H9 (cell line): ENCODE results near the gene CDH26. TPM values are rescaled to one million over a fixed set of nuclear protein-coding genes. Genes with fewer than 3 reads are reported as not detected.

Source experiments
- DNase-seq: peaks from one replicate; pipeline ENCODE4 v3.0.0-alpha.2; 2017
- H2AFZ ChIP-seq: one replicate; pipeline ENCODE4 v1.6.1; 2013; ENCODE audit warnings: mild to moderate bottlenecking, low read length, control low read depth, moderate library complexity
- H2AK5ac ChIP-seq: 2 replicates; pipeline ENCODE4 v1.6.1; 2013; ENCODE audit warnings: low read length, control low read depth, mixed read lengths; ENCODE audit not compliant: insufficient read length
- H2BK120ac ChIP-seq: one replicate; pipeline ENCODE4 v1.6.1; 2013; ENCODE audit warnings: low read depth, mild to moderate bottlenecking, low read length, control low read depth, inconsistent platforms; ENCODE audit not compliant: poor library complexity, severe bottlenecking
- H2BK12ac ChIP-seq: 2 replicates; pipeline ENCODE4 v1.6.1; 2013; ENCODE audit warnings: low read length, control low read depth, mixed read lengths, low read depth; ENCODE audit not compliant: insufficient read length
- H2BK15ac ChIP-seq: 2 replicates; pipeline ENCODE4 v1.6.1; 2013; ENCODE audit warnings: low read depth, low read length, control low read depth
- H2BK20ac ChIP-seq: one replicate; pipeline ENCODE4 v1.6.1; 2013; ENCODE audit warnings: low read depth, mild to moderate bottlenecking, low read length, control low read depth, inconsistent platforms; ENCODE audit not compliant: poor library complexity, severe bottlenecking
- H2BK5ac ChIP-seq: 2 replicates; pipeline ENCODE4 v1.6.1; 2013; ENCODE audit warnings: low read length, control low read depth, mixed read lengths; ENCODE audit not compliant: insufficient read length
- H3K14ac ChIP-seq: 2 replicates; pipeline ENCODE4 v1.6.1; 2013; ENCODE audit warnings: low read length, control low read depth; ENCODE audit not compliant: insufficient read depth
- H3K18ac ChIP-seq: 2 replicates; pipeline ENCODE4 v1.6.1; 2013; ENCODE audit warnings: low read depth, mild to moderate bottlenecking, mixed read lengths, low read length, control low read depth; ENCODE audit not compliant: insufficient read length
- H3K23ac ChIP-seq: 2 replicates; pipeline ENCODE4 v1.6.1; 2013; ENCODE audit warnings: low read length, control low read depth, mixed read lengths, low read depth; ENCODE audit not compliant: insufficient read length
- H3K23me2 ChIP-seq: 2 replicates; pipeline ENCODE4 v1.6.1; 2013; ENCODE audit warnings: low read depth, mild to moderate bottlenecking, mixed read lengths, low read length, control low read depth; ENCODE audit not compliant: insufficient read length, poor library complexity, severe bottlenecking
- H3K27ac ChIP-seq: 2 replicates; pipeline ENCODE4 v1.5.1; 2013; ENCODE audit warnings: low read length, control low read depth, mixed read lengths, low read depth; ENCODE audit not compliant: insufficient read length
- H3K27me3 ChIP-seq: 2 replicates; pipeline ENCODE4 v1.6.1; 2013; ENCODE audit warnings: low read length, control low read depth, inconsistent platforms; ENCODE audit not compliant: insufficient read depth
- H3K4ac ChIP-seq: 2 replicates; pipeline ENCODE4 v1.6.1; 2013; ENCODE audit warnings: low read depth, mild to moderate bottlenecking, control low read depth, inconsistent platforms, low read length, moderate library complexity
- H3K4me1 ChIP-seq: 2 replicates; pipeline ENCODE4 v1.6.1; 2013; ENCODE audit warnings: low read length, control low read depth, inconsistent platforms; ENCODE audit not compliant: insufficient read depth
- H3K4me2 ChIP-seq: 2 replicates; pipeline ENCODE4 v1.6.1; 2013; ENCODE audit warnings: low read length, control low read depth, mixed read lengths; ENCODE audit not compliant: insufficient read length, insufficient read depth
- H3K56ac ChIP-seq: 2 replicates; pipeline ENCODE4 v1.6.1; 2013; ENCODE audit warnings: low read depth, mild to moderate bottlenecking, mixed read lengths, low read length, control low read depth; ENCODE audit not compliant: insufficient read length
- H3K79me1 ChIP-seq: 2 replicates; pipeline ENCODE4 v1.6.1; 2013; ENCODE audit warnings: low read depth, mild to moderate bottlenecking, moderate library complexity, low read length, control low read depth, inconsistent platforms; ENCODE audit not compliant: insufficient read depth, poor library complexity, severe bottlenecking
- H3K79me2 ChIP-seq: 2 replicates; pipeline ENCODE4 v1.6.1; 2013; ENCODE audit warnings: low read length, control low read depth, inconsistent platforms; ENCODE audit not compliant: insufficient read depth
- H3K9ac ChIP-seq: 2 replicates; pipeline ENCODE4 v1.6.1; 2013; ENCODE audit warnings: low read length, control low read depth, mixed read lengths; ENCODE audit not compliant: insufficient read length; ENCODE audit errors: extremely low read depth
- H3K9me3 ChIP-seq: one replicate; pipeline ENCODE4 v1.6.1; 2013; ENCODE audit warnings: low read depth, low read length, inconsistent platforms; ENCODE audit not compliant: control insufficient read depth
- H3T11ph ChIP-seq: one replicate; pipeline ENCODE4 v1.6.1; 2013; ENCODE audit warnings: mild to moderate bottlenecking, low read length, control low read depth, inconsistent platforms
- H4K20me1 ChIP-seq: one replicate; pipeline ENCODE4 v1.6.1; 2013; ENCODE audit not compliant: control insufficient read depth, insufficient read length, insufficient read depth
- H4K5ac ChIP-seq: 2 replicates; pipeline ENCODE4 v1.6.1; 2013; ENCODE audit warnings: low read depth, mild to moderate bottlenecking, mixed read lengths, low read length, control low read depth; ENCODE audit not compliant: insufficient read length
- H4K8ac ChIP-seq: replicated peaks from 2 replicates; pipeline ENCODE4 v1.6.1; 2013; ENCODE audit warnings: low read length, control low read depth, mixed read lengths, low read depth; ENCODE audit not compliant: insufficient read length
- H4K91ac ChIP-seq: 2 replicates; pipeline ENCODE4 v1.6.1; 2013; ENCODE audit warnings: low read depth, mild to moderate bottlenecking, moderate library complexity, mixed read lengths, low read length, control low read depth; ENCODE audit not compliant: insufficient read length
- H3K27ac Mint-ChIP-seq, 3 experiments: 2 replicates in 2 of 3; 3 replicates in 1 of 3; pipeline ENCODE4 v1.8.0; 2020 to 2021; ENCODE audit warnings: mixed read lengths in 3 of 3, mild to moderate bottlenecking in 1 of 3, moderate library complexity in 1 of 3
- H3K27me3 Mint-ChIP-seq: 2 replicates; pipeline ENCODE4 v1.8.0; 2021; ENCODE audit warnings: low read depth, mild to moderate bottlenecking, moderate library complexity, mixed read lengths
- H3K36me3 Mint-ChIP-seq, 3 experiments: 2 replicates in 2 of 3; 3 replicates in 1 of 3; pipeline ENCODE4 v1.8.0; 2020 to 2021; ENCODE audit warnings: low read depth in 3 of 3, mixed read lengths in 3 of 3; ENCODE audit not compliant: insufficient read depth in 1 of 3
- H3K4me1 Mint-ChIP-seq, 2 experiments: 2 replicates each; pipeline ENCODE4 v1.8.0; 2020; ENCODE audit warnings: mixed read lengths in 2 of 2
- H3K4me3 Mint-ChIP-seq, 2 experiments: 2 replicates in 1 of 2; 3 replicates in 1 of 2; pipeline ENCODE4 v1.8.0; 2020 to 2021; ENCODE audit warnings: mild to moderate bottlenecking in 2 of 2, mixed read lengths in 2 of 2, moderate library complexity in 1 of 2
- H3K9me3 Mint-ChIP-seq, 2 experiments: 2 replicates in 1 of 2; 3 replicates in 1 of 2; pipeline ENCODE4 v1.8.0; 2020; ENCODE audit warnings: mild to moderate bottlenecking in 2 of 2, mixed read lengths in 2 of 2, moderate library complexity in 1 of 2
- CTCF ChIP-seq: fragments of 200-600 bp; sonication (generic); conservative IDR thresholded peaks from 3 replicates; pipeline ENCODE4 v1.8.0; 2021; ENCODE audit warnings: antibody characterized with exemption, mild to moderate bottlenecking
- WGBS: extraction: QIAGEN DNeasy Blood & Tissue Kit; methylation state at CpG from one replicate; pipeline ENCODE4 v1.1.7; 2013; ENCODE audit warnings: missing lambda C conversion rate, low lambda C conversion rate, mixed read lengths; ENCODE audit not compliant: insufficient read length; ENCODE audit errors: extremely low coverage; 5-methylcytosine and 5-hydroxymethylcytosine counted together
- total RNA-seq: library from RNA; stranded (reverse); gene quantifications from 2 replicates; pipeline ENCODE4 v1.2.1, GENCODE V29; 2021

CDH26 gene
- total RNA-seq, 1 experiment from 2014 or later = 0.79 TPM

- H3K4me2 ChIP-seq = no peak overlapping the region
- no peaks in the 10 kb centered on the region for H3K4me1 ChIP-seq
- no peak for DNase-seq
- H3K9ac ChIP-seq = no peak overlapping the region
- H3K4me1 Mint-ChIP-seq = no peaks in the 10 kb centered on the region
- H3K56ac ChIP-seq = no peak overlapping the region
- no peak overlapping the region for H4K5ac ChIP-seq
- no peaks in the 10 kb centered on the region for H3K9me3 ChIP-seq
- no peak overlapping the region for H3T11ph ChIP-seq
- H3K4ac ChIP-seq = no peak overlapping the region
- no peak overlapping the region for H2BK120ac ChIP-seq
- H3K27ac Mint-ChIP-seq = no peak overlapping the region
- H3K79me2 ChIP-seq = no peaks in the 10 kb centered on the region
- TF ChIP-seq CTCF = no peak
- no peaks in the 10 kb centered on the region for H3K23me2 ChIP-seq
- H3K9me3 Mint-ChIP-seq = no peaks in the 10 kb centered on the region
- no peak overlapping the region for H2AFZ ChIP-seq
- H3K14ac ChIP-seq = no peak overlapping the region
- no peaks in the 10 kb centered on the region for H3K27me3 ChIP-seq
- H3K27ac ChIP-seq = no peak overlapping the region
- H4K8ac ChIP-seq = no peak overlapping the region
- no peak overlapping the region for H2BK12ac ChIP-seq
- no peaks in the 10 kb centered on the region for H3K79me1 ChIP-seq
- no peak overlapping the region for H2BK20ac ChIP-seq
- no peaks in the 10 kb centered on the region for H3K27me3 Mint-ChIP-seq
- no peak overlapping the region for H4K91ac ChIP-seq
- H3K4me3 Mint-ChIP-seq = no peak overlapping the region
- H4K20me1 ChIP-seq = no peaks in the 10 kb centered on the region
- WGBS = no CpG with 5 or more reads among the region's 1 CpG
- no peak overlapping the region for H2BK5ac ChIP-seq
- H3K36me3 Mint-ChIP-seq = no peaks in the 10 kb centered on the region
- H2AK5ac ChIP-seq = no peak overlapping the region
- H2BK15ac ChIP-seq = no peak overlapping the region
- no peak overlapping the region for H3K18ac ChIP-seq
- no peak overlapping the region for H3K23ac ChIP-seq
Measured at GRCh38 chr20:59971428-59971827, 13.2 kb downstream of the CDH26 start.
